ENCODE results near the gene ATP2B3. TPM values are rescaled to one million over a fixed set of nuclear protein-coding genes. Genes with fewer than 3 reads are reported as not detected.

Gene ATP2B3
- total RNA-seq, 1 donor from 2014 or later, result 0.25 TPM

- H3K27ac ChIP-seq, result no peak overlapping the region
- no peak for TF ChIP-seq CTCF (IDR thresholded peaks at IDR 0.05)
- TF ChIP-seq POLR2AphosphoS5 (IDR thresholded peaks at IDR 0.05; ENCODE audit: insufficient read depth in 1 of 2, low read depth in 1 of 2), result no peak
- no peak for TF ChIP-seq POLR2A (IDR thresholded peaks at IDR 0.05)
- H3K36me3 ChIP-seq, result no peaks in the 10 kb centered on the region
- no peak overlapping the region for H3K4me3 ChIP-seq
- intact Hi-C loops (cut with DNase I), result no loop called here
- H3K9me3 ChIP-seq, result no peaks in the 10 kb centered on the region
- no peaks in the 10 kb centered on the region for H3K4me1 ChIP-seq
- H3K27me3 ChIP-seq, result no peaks in the 10 kb centered on the region
- no peak for DNase-seq (ENCODE audit: extremely low spot score in 2 of 2)
Measured at GRCh38 chrX:153538424-153538823, 21.0 kb downstream of the ATP2B3 start.

DNA sequence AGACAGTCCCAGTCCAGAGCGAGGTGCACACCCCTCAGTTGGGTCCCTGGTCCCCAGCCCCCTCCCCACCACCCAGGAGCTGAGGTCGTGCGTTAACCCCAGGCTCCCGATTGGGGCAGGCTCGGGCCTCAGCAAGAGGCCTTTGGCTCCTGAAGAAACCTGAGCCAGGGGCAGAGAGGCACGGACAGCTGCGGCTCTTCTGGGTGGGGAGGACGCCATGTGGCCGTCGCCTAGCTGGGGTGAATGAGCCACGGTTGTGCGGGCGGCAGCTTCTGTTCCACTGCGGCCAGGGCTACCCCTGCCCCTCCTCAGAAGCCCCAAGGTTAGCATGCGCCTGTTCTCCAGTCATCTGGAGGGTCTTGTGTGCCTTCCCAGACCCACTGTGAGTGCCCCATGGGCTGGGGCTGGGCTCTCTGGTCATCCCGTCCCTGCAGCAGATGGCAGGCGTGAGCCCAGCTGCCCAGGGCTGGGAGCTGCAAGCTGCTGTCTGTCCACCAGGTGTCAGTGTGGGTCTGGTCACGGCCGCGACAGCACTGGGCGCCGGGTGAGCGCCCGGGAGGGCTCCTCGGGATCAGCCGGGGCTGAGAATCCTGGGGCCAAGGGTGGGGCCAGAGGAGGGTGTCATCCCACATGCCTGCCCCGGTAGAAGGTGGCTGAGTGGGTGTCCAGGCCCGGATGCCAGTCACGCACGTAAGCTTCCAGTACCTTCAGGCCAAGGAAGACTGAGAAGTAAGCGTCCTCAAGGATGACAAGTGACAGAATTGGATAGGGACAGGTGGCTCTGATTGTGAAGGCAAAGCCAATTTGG is 21.9 kb downstream of the ATP2B3 start:
- TF ChIP-seq POLR2AphosphoS5 (IDR thresholded peaks at IDR 0.05; ENCODE audit: insufficient read depth in 1 of 2, low read depth in 1 of 2), result no peak
- TF ChIP-seq POLR2A (IDR thresholded peaks at IDR 0.05), result no peak
- peak; percentile 58 to 73 (median 61) for TF ChIP-seq CTCF (IDR thresholded peaks at IDR 0.05)
- H3K9me3 ChIP-seq, result no peaks in the 10 kb centered on the region
- no peak overlapping the region for H3K4me3 ChIP-seq
- intact Hi-C loops (cut with DNase I), result no loop called here
- H3K36me3 ChIP-seq, result no peaks in the 10 kb centered on the region
- H3K27me3 ChIP-seq, result no peaks in the 10 kb centered on the region
- no peak overlapping the region for H3K27ac ChIP-seq
- no peak for DNase-seq (ENCODE audit: extremely low spot score in 2 of 2)
- H3K4me1 ChIP-seq, result no peaks in the 10 kb centered on the region

- intact Hi-C loops (cut with DNase I), result no loop called here
- H3K27ac ChIP-seq, result no peak overlapping the region
- H3K4me1 ChIP-seq, result no peaks in the 10 kb centered on the region
- DNase-seq (ENCODE audit: extremely low spot score in 2 of 2), result no peak
- H3K9me3 ChIP-seq, result no peaks in the 10 kb centered on the region
- no peaks in the 10 kb centered on the region for H3K27me3 ChIP-seq
- no peak for TF ChIP-seq CTCF (IDR thresholded peaks at IDR 0.05)
- TF ChIP-seq POLR2A (IDR thresholded peaks at IDR 0.05), result no peak
- no peak for TF ChIP-seq POLR2AphosphoS5 (IDR thresholded peaks at IDR 0.05; ENCODE audit: insufficient read depth in 1 of 2, low read depth in 1 of 2)
- H3K36me3 ChIP-seq, result no peaks in the 10 kb centered on the region
- no peak overlapping the region for H3K4me3 ChIP-seq
Measured at GRCh38 chrX:153539979-153540358, 22.5 kb downstream of the ATP2B3 start.

- TF ChIP-seq CTCF (IDR thresholded peaks at IDR 0.05) (no peak), POLR2A (IDR thresholded peaks at IDR 0.05) (no peak), POLR2AphosphoS5 (IDR thresholded peaks at IDR 0.05; ENCODE audit: insufficient read depth in 1 of 2, low read depth in 1 of 2) (no peak)
- no peak overlapping the region for H3K4me3 ChIP-seq
- no peaks in the 10 kb centered on the region for H3K4me1 ChIP-seq
- H3K36me3 ChIP-seq, result no peaks in the 10 kb centered on the region
- H3K9me3 ChIP-seq, result no peaks in the 10 kb centered on the region
- no peaks in the 10 kb centered on the region for H3K27me3 ChIP-seq
- intact Hi-C loops (cut with DNase I), result no loop called here
- no peak overlapping the region for H3K27ac ChIP-seq
- no peak for DNase-seq (ENCODE audit: extremely low spot score in 2 of 2)
Measured at GRCh38 chrX:153544727-153545126, 27.3 kb downstream of the ATP2B3 start.

DNA sequence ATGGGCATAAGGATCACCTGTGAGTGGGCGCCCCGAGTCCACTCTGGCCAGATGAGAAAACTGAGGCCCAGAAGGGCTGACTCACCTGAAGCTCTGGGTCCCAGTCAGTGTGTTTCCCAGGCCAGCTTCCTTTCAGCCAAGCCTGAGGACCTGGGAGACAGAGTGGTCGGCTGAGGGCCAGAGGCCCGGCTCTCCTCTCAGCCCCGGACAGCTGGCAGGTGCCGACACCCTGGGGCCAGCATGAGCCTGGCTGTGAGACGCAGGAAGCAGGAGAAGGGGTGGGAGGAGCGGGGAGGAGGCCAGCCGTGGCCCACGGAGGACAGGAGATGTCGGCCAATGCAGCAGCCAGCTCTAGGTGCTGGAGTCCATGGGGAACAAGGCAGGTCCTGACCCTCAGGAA is 28.9 kb downstream of the ATP2B3 start:
- no peak overlapping the region for H3K27ac ChIP-seq
- H3K4me1 ChIP-seq, result no peaks in the 10 kb centered on the region
- H3K9me3 ChIP-seq, result no peaks in the 10 kb centered on the region
- DNase-seq (ENCODE audit: extremely low spot score in 2 of 2), result no peak
- TF ChIP-seq POLR2AphosphoS5 (IDR thresholded peaks at IDR 0.05; ENCODE audit: insufficient read depth in 1 of 2, low read depth in 1 of 2), result no peak
- TF ChIP-seq POLR2A (IDR thresholded peaks at IDR 0.05), result no peak
- no peak for TF ChIP-seq CTCF (IDR thresholded peaks at IDR 0.05)
- no peak overlapping the region for H3K4me3 ChIP-seq
- no peaks in the 10 kb centered on the region for H3K27me3 ChIP-seq
- H3K36me3 ChIP-seq, result no peaks in the 10 kb centered on the region
- intact Hi-C loops (cut with DNase I), result no loop called here
